ENCODE measurements around the gene RGPD3. TPM values are rescaled to one million over a fixed set of nuclear protein-coding genes. Genes with fewer than 3 reads are reported as not detected.

RGPD3 gene
- total RNA-seq, 1 donor from 2014 or later: not detected

DNA sequence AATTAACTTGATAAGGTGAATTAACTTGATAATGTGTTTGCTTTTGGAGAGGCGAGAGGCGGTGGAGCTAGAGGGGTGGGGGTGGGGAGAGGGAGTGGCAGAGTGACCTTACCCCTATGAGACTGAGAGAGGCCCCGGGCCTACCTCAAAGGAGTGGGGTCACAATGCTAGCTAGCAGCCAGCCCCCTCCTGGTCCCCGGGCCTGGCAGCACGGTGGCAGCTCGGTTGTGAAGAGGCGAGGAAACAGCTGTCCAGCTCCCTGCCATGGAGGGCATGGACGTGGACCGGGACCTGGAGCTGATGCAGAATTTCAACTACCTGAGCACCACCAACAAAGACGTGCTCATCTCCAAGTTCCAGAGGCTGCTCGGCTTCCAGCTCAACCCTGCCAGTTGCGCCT lies 123.9 kb downstream of the RGPD3 start:
- H3K27me3 Mint-ChIP-seq (ENCODE audit: unreplicated experiment): peaks cover 15% of the 10 kb centered on the region
- H3K4me3 Mint-ChIP-seq (ENCODE audit: unreplicated experiment): no peak overlapping the region
- DNase-seq (ENCODE audit: extremely low spot score, unreplicated experiment): no peak
- H3K27ac Mint-ChIP-seq (ENCODE audit: unreplicated experiment): no peak overlapping the region
- no peak for TF ChIP-seq CTCF (IDR thresholded peaks at IDR 0.05)
- H3K4me1 Mint-ChIP-seq (ENCODE audit: unreplicated experiment): peaks cover 8% of the 10 kb centered on the region
- no peaks in the 10 kb centered on the region for H3K9me3 Mint-ChIP-seq (ENCODE audit: unreplicated experiment)
- H3K36me3 Mint-ChIP-seq (ENCODE audit: unreplicated experiment): no peaks in the 10 kb centered on the region

GRCh38 chr2:106343274-106343673 lies 124.9 kb downstream of the RGPD3 start:
- no peak for TF ChIP-seq CTCF (IDR thresholded peaks at IDR 0.05)

DNA sequence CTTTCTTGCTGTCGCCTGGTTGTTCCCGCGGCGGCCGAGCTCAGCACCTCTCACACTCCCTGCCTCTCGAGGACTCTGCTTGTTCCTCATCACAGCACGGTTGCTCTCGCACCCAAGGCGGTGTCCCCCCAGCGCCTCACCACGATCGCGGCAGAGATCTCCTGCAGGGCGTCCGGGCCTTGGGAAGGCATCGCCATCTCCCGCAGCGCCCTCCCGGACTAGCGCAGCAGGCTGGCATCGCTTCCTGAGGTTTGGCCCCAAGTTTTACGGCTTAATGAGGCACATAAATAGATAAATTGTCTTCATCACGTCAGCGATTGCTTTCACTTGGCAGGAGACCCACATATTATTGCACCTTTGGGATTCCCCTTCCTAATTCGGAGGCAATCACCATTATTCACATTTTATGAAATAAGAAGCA lies 125.4 kb downstream of the RGPD3 start:
- Mint-ChIP-seq H3K27ac (ENCODE audit: unreplicated experiment) (no peak overlapping the region), H3K27me3 (ENCODE audit: unreplicated experiment) (peaks cover 10% of the 10 kb centered on the region), H3K36me3 (ENCODE audit: unreplicated experiment) (no peaks in the 10 kb centered on the region), H3K4me3 (ENCODE audit: unreplicated experiment) (no peak overlapping the region), H3K9me3 (ENCODE audit: unreplicated experiment) (no peaks in the 10 kb centered on the region), H3K4me1 (ENCODE audit: unreplicated experiment) (peaks cover 9% of the 10 kb centered on the region)
- no peak for TF ChIP-seq CTCF (IDR thresholded peaks at IDR 0.05)
- DNase-seq (ENCODE audit: extremely low spot score, unreplicated experiment): no peak

More at GRCh38 chr2:106343274-106343673, 124.9 kb downstream of the RGPD3 start:
- H3K9me3 Mint-ChIP-seq (ENCODE audit: unreplicated experiment): no peaks in the 10 kb centered on the region
- DNase-seq (ENCODE audit: extremely low spot score, unreplicated experiment): no peak
- H3K27me3 Mint-ChIP-seq (ENCODE audit: unreplicated experiment): peaks cover 15% of the 10 kb centered on the region
- no peak overlapping the region for H3K27ac Mint-ChIP-seq (ENCODE audit: unreplicated experiment)
- H3K4me3 Mint-ChIP-seq (ENCODE audit: unreplicated experiment): no peak overlapping the region
- peaks cover 9% of the 10 kb centered on the region for H3K4me1 Mint-ChIP-seq (ENCODE audit: unreplicated experiment)
- no peaks in the 10 kb centered on the region for H3K36me3 Mint-ChIP-seq (ENCODE audit: unreplicated experiment)

DNA sequence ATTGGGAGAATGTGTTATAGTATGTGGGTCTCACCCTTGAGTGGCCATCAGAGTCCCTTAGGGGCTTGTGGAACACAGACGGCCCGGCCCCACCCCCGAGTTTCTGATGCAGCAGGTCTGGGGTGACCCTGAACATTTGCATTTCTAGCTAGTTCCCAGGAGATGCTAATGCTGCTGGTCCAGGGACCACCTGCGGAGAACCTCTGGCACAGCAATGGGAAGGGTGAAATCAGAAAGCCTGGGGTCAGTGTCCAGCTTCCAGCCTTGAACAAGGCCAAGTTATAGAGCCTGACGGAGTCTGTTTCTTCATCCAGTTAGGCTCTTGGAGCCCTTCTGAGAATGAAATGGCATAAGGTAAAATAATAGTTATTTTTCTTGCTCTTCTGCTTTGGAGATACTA lies 126.5 kb downstream of the RGPD3 start:
- Mint-ChIP-seq H3K36me3 (ENCODE audit: unreplicated experiment) (no peaks in the 10 kb centered on the region), H3K4me1 (ENCODE audit: unreplicated experiment) (peaks cover 9% of the 10 kb centered on the region), H3K9me3 (ENCODE audit: unreplicated experiment) (no peaks in the 10 kb centered on the region), H3K27me3 (ENCODE audit: unreplicated experiment) (peaks cover 5% of the 10 kb centered on the region), H3K4me3 (ENCODE audit: unreplicated experiment) (no peak overlapping the region), H3K27ac (ENCODE audit: unreplicated experiment) (no peak overlapping the region)
- TF ChIP-seq CTCF (IDR thresholded peaks at IDR 0.05): no peak
- no peak for DNase-seq (ENCODE audit: extremely low spot score, unreplicated experiment)

Other genes starting within 250 kb of the RGPD3 start
- gene CD8B2, start 19.0 kb upstream of the RGPD3 start, total RNA-seq: not detected in 2 replicates